Keratinocyte (primary cell): ENCODE data around the gene DNAJC17. TPM values are rescaled to one million over a fixed set of nuclear protein-coding genes. Genes with fewer than 3 reads are reported as not detected.

Experiments used
- DNase-seq: peaks from one replicate; pipeline ENCODE4 v3.0.0-alpha.2; 2011; ENCODE audit warnings: low read depth, missing footprints, low spot score
- FAIRE-seq: peaks from 2 replicates; lab custom pipeline; 2011; peaks lifted over from hg19 to GRCh38; lab: Jason Lieb, UNC
- H2AFZ ChIP-seq: 2 replicates; pipeline ENCODE4 v1.6.0; 2012; ENCODE audit warnings: low read length, control low read depth, inconsistent platforms; ENCODE audit not compliant: control insufficient read depth
- H3K27ac ChIP-seq: 2 replicates; pipeline ENCODE4 v1.5.1; 2011; ENCODE audit warnings: low read length; ENCODE audit not compliant: control insufficient read depth, insufficient read depth
- H3K27me3 ChIP-seq: 3 replicates; pipeline ENCODE4 v1.6.0; 2011; ENCODE audit warnings: low read length; ENCODE audit not compliant: control insufficient read depth, insufficient read depth; ENCODE audit errors: extremely low read depth
- H3K36me3 ChIP-seq, 2 experiments: 2 replicates in 1 of 2; 3 replicates in 1 of 2; pipeline ENCODE4 v1.5.1; 2011; ENCODE audit warnings: low read length in 2 of 2, mild to moderate bottlenecking in 1 of 2; ENCODE audit not compliant: control insufficient read depth in 2 of 2, insufficient read depth in 2 of 2; ENCODE audit errors: extremely low read depth in 1 of 2
- H3K4me1 ChIP-seq: 3 replicates; pipeline ENCODE4 v1.5.1; 2011; ENCODE audit warnings: low read length; ENCODE audit not compliant: control insufficient read depth, insufficient read depth; ENCODE audit errors: extremely low read depth
- H3K4me2 ChIP-seq: 3 replicates; pipeline ENCODE4 v1.6.0; 2011; ENCODE audit warnings: low read depth, low read length; ENCODE audit not compliant: control insufficient read depth, insufficient read depth; ENCODE audit errors: extremely low read depth
- H3K4me3 ChIP-seq, 3 experiments: fragments of 200-600 bp in 1 of 3; sonication (generic) in 1 of 3; 2 replicates in 2 of 3; 3 replicates in 1 of 3; pipeline ENCODE4 v1.5.1; 2011 to 2016; ENCODE audit warnings: low read length in 3 of 3, mild to moderate bottlenecking in 3 of 3, control low read depth in 2 of 3, inconsistent platforms in 1 of 3, low read depth in 1 of 3, mixed read lengths in 1 of 3, mixed run types in 1 of 3, moderate library complexity in 1 of 3; ENCODE audit not compliant: control insufficient read depth in 2 of 3, insufficient read depth in 2 of 3; ENCODE audit errors: extremely low read depth in 1 of 3
- H3K79me2 ChIP-seq: 2 replicates; pipeline ENCODE4 v1.6.0; 2012; ENCODE audit warnings: low read length; ENCODE audit not compliant: control insufficient read depth, insufficient read depth
- H3K9ac ChIP-seq: 3 replicates; pipeline ENCODE4 v1.6.0; 2011; ENCODE audit warnings: low read length; ENCODE audit not compliant: control insufficient read depth, insufficient read depth; ENCODE audit errors: extremely low read depth
- H3K9me1 ChIP-seq: 3 replicates; pipeline ENCODE4 v1.6.0; 2011; ENCODE audit warnings: low read length; ENCODE audit not compliant: control insufficient read depth, insufficient read depth; ENCODE audit errors: extremely low read depth
- H3K9me3 ChIP-seq: 2 replicates; pipeline ENCODE4 v1.5.1; 2012; ENCODE audit warnings: low read depth, low read length; ENCODE audit not compliant: control insufficient read depth
- H4K20me1 ChIP-seq: 3 replicates; pipeline ENCODE4 v1.6.0; 2011; ENCODE audit warnings: low read length; ENCODE audit not compliant: control insufficient read depth, insufficient read depth; ENCODE audit errors: extremely low read depth
- EZH2 ChIP-seq: IDR thresholded peaks from one replicate; pipeline ENCODE4 v1.6.1; 2012; ENCODE audit warnings: inconsistent platforms, mild to moderate bottlenecking, low read length, moderate library complexity
- dilution Hi-C: fragments of 300-500 bp; cut with MboI; formaldehyde crosslinking; loops from one replicate; pipeline ENCODE4 v1.7.0; 2020; ENCODE audit warnings: low sequenced_read_pairs; ENCODE audit not compliant: extremely low pct_ligation_motif_present
- polyA plus RNA-seq, 5 experiments: library from polyadenylated mRNA; depleted of rRNA in 3 of 5; stranded (reverse) in 3 of 5; stranded (forward) in 1 of 5; unstranded in 1 of 5; fragments of >200 nt; gene quantifications; 1 replicate in 1 of 5; 2 replicates in 3 of 5; 3 replicates in 1 of 5; pipeline versions ENCODE4 v1.2.1 to v1.2.3, GENCODE V29; 2011 to 2012; ENCODE audit warnings: missing spikeins in 2 of 5, low read depth in 1 of 5, low replicate concordance in 1 of 5
- TF ChIP-seq, protein P1 (sequence below), 3 experiments: IDR thresholded peaks in 1 of 3; conservative IDR thresholded peaks in 1 of 3; optimal IDR thresholded peaks in 1 of 3; 2 replicates in 2 of 3; 3 replicates in 1 of 3; pipeline versions ENCODE3 to v1.5.1; 2011; ENCODE audit warnings: low read length in 3 of 3, mild to moderate bottlenecking in 3 of 3, moderate library complexity in 2 of 3, control low read depth in 1 of 3, inconsistent platforms in 1 of 3; ENCODE audit not compliant: insufficient read depth in 2 of 3; ENCODE audit errors: extremely low read depth in 1 of 3

DNAJC17 gene
- polyA plus RNA-seq, 1 donor (not counting 4 experiments of a cell fraction or from before 2014, with no cell fraction given): 35.3 TPM

DNA sequence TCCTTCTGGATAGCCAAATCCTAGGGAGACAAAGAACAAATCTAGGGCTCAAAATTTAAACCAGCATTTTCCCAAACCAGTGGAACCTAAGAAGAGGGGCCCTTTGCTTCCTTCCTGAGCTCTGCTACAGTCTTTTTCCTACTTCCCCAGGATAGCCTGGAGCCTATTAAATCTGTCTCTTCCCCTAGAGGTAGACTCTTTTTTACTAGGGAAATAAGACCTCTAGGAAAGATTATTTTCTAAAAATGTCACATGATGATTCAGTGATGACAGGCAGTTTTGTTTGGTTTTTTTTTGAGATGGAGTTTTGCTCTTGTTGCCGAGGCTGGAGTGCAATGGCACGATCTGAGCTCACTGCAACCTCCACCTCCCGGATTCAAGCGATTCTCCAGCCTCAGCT lies 70.7 kb downstream of the DNAJC17 start:
- H3K36me3 ChIP-seq: peaks cover 22 to 24% of the 10 kb centered on the region in 2 experiments
- H3K79me2 ChIP-seq: no peaks in the 10 kb centered on the region
- TF ChIP-seq, protein P1, sequence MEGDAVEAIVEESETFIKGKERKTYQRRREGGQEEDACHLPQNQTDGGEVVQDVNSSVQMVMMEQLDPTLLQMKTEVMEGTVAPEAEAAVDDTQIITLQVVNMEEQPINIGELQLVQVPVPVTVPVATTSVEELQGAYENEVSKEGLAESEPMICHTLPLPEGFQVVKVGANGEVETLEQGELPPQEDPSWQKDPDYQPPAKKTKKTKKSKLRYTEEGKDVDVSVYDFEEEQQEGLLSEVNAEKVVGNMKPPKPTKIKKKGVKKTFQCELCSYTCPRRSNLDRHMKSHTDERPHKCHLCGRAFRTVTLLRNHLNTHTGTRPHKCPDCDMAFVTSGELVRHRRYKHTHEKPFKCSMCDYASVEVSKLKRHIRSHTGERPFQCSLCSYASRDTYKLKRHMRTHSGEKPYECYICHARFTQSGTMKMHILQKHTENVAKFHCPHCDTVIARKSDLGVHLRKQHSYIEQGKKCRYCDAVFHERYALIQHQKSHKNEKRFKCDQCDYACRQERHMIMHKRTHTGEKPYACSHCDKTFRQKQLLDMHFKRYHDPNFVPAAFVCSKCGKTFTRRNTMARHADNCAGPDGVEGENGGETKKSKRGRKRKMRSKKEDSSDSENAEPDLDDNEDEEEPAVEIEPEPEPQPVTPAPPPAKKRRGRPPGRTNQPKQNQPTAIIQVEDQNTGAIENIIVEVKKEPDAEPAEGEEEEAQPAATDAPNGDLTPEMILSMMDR (optimal IDR thresholded peaks at IDR 0.05 in 1 of 3, IDR thresholded peaks at IDR 0.05 in 1 of 3, conservative IDR thresholded peaks at IDR 0.05 in 1 of 3; ENCODE audit: extremely low read depth in 1 of 3, insufficient read depth in 2 of 3, low read length in 3 of 3): no peak
- TF ChIP-seq EZH2: no peak
- FAIRE-seq: no peak
- no peaks in the 10 kb centered on the region for H3K9me1 ChIP-seq
- dilution Hi-C loops: no loop called here
- no peaks in the 10 kb centered on the region for H3K4me1 ChIP-seq
- H3K27ac ChIP-seq: no peak overlapping the region
- H3K27me3 ChIP-seq: no peaks in the 10 kb centered on the region
- no peak overlapping the region for H2AFZ ChIP-seq
- H3K4me3 ChIP-seq: no peak overlapping the region
- H4K20me1 ChIP-seq: no peaks in the 10 kb centered on the region
- DNase-seq: no peak
- no peaks in the 10 kb centered on the region for H3K9me3 ChIP-seq
- H3K4me2 ChIP-seq: no peak overlapping the region
- H3K9ac ChIP-seq: no peak overlapping the region

DNA sequence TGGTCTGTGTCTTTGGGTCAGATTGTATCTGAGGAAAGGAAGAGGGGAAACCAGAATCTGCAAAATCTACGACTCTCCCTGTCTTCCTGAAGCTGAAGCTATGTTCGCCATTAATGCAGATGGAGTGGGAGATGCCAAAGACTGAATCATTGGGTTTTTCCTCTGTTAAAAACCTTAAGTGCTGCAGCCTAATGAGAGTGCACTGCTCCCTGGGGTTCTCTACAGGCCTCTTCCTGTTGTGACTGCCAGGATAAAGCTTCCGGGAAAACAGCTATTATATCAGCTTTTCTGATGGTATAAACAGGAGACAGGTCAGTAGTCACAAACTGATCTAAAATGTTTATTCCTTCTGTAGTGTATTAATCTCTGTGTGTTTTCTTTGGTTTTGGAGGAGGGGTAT lies 76.2 kb downstream of the DNAJC17 start:
- H3K9me3 ChIP-seq: no peaks in the 10 kb centered on the region
- H3K4me1 ChIP-seq: no peaks in the 10 kb centered on the region
- dilution Hi-C loops: no loop called here
- H3K9ac ChIP-seq: no peak overlapping the region
- no peaks in the 10 kb centered on the region for H3K27me3 ChIP-seq
- H3K79me2 ChIP-seq: no peaks in the 10 kb centered on the region
- no peaks in the 10 kb centered on the region for H4K20me1 ChIP-seq
- peaks cover 11 to 15% of the 10 kb centered on the region in 2 experiments for H3K36me3 ChIP-seq
- H2AFZ ChIP-seq: no peak overlapping the region
- no peaks in the 10 kb centered on the region for H3K9me1 ChIP-seq
- H3K4me3 ChIP-seq: no peak overlapping the region
- FAIRE-seq: no peak
- H3K27ac ChIP-seq: no peak overlapping the region
- no peak overlapping the region for H3K4me2 ChIP-seq
- TF ChIP-seq EZH2: no peak
- TF ChIP-seq, protein P1 (optimal IDR thresholded peaks at IDR 0.05 in 1 of 3, IDR thresholded peaks at IDR 0.05 in 1 of 3, conservative IDR thresholded peaks at IDR 0.05 in 1 of 3; ENCODE audit: extremely low read depth in 1 of 3, insufficient read depth in 2 of 3, low read length in 3 of 3): no peak
- DNase-seq: no peak
